KG1 (cell line): ENCODE data around the gene SLC7A6.
A peak's percentile ranks its signal among the peaks of the same experiment; 100 is the strongest.

Experiments
- DNase-seq: peaks from one replicate; lab custom pipeline; 2025; lab: John Stamatoyannopoulos, UW

Gene SLC7A6

GRCh38 chr16:68264128-68265077, at the start of gene SLC7A6:
SLC7A6 (plus strand) TSS chr16:68264526; CDS start chr16:68274727, 10,201 bp downstream.
- peak; percentile 78 for DNase-seq

- DNase-seq = no peak
Observed at GRCh38 chr16:68214726-68215125, 49.6 kb upstream of the SLC7A6 start.

- no peak for DNase-seq
Observed at GRCh38 chr16:68215302-68215701, 49.0 kb upstream of the SLC7A6 start.

- no peak for DNase-seq
Observed at GRCh38 chr16:68216240-68216639, 48.1 kb upstream of the SLC7A6 start.

GRCh38 chr16:68217506-68217905, 46.8 kb upstream of the SLC7A6 start:
- no peak for DNase-seq

GRCh38 chr16:68219725-68220351, 44.5 kb upstream of the SLC7A6 start:
- no peak for DNase-seq

- DNase-seq = no peak
Observed at GRCh38 chr16:68223072-68223471, 41.3 kb upstream of the SLC7A6 start.

- DNase-seq = no peak
Observed at GRCh38 chr16:68226116-68226515, 38.2 kb upstream of the SLC7A6 start.

GRCh38 chr16:68227183-68227793, 37.0 kb upstream of the SLC7A6 start:
- no peak for DNase-seq

- DNase-seq = no peak
Observed at GRCh38 chr16:68227850-68228553, 36.3 kb upstream of the SLC7A6 start.

- DNase-seq = no peak
Observed at GRCh38 chr16:68228652-68229051, 35.7 kb upstream of the SLC7A6 start.

- DNase-seq = no peak
Observed at GRCh38 chr16:68229431-68230175, 34.7 kb upstream of the SLC7A6 start.

GRCh38 chr16:68230176-68230571, 34.2 kb upstream of the SLC7A6 start:
- DNase-seq = no peak

- DNase-seq = no peak
Observed at GRCh38 chr16:68230956-68231355, 33.4 kb upstream of the SLC7A6 start.

GRCh38 chr16:68231384-68232136, 32.8 kb upstream of the SLC7A6 start:
- no peak for DNase-seq

GRCh38 chr16:68232335-68232734, 32.0 kb upstream of the SLC7A6 start:
- DNase-seq = no peak

- DNase-seq = no peak
Observed at GRCh38 chr16:68233085-68233834, 31.1 kb upstream of the SLC7A6 start.

- no peak for DNase-seq
Observed at GRCh38 chr16:68233835-68234187, 30.5 kb upstream of the SLC7A6 start.

- DNase-seq = no peak
Observed at GRCh38 chr16:68234188-68235107, 29.9 kb upstream of the SLC7A6 start.
